Suppressor macrophage treated with lipopolysaccharide for 4 hours (primary cell): ENCODE measurements around the gene LYPD6B.
"Not testable (repeated sequence)": the region's sequence is repeated elsewhere in the genome, so short reads cannot be mapped to it uniquely, and the experiment has no call there.

ENCODE experiments used
- DNase-seq: peaks from one replicate; pipeline ENCODE4 v3.0.0-alpha.2; 2020

LYPD6B gene

GRCh38 chr2:149221898-149222297 is 183.4 kb downstream of the LYPD6B start:
- no peak for DNase-seq

- no peak for DNase-seq
These were observed 185.1 kb downstream of the LYPD6B start for GRCh38 chr2:149223472-149224095.

GRCh38 chr2:149224543-149224942 is 186.0 kb downstream of the LYPD6B start:
- no peak for DNase-seq

- no peak for DNase-seq
These were observed 186.9 kb downstream of the LYPD6B start for GRCh38 chr2:149225446-149225845.

GRCh38 chr2:149226790-149227189 is 188.3 kb downstream of the LYPD6B start:
- DNase-seq, result peak; percentile 7

GRCh38 chr2:149235816-149236375 is 197.4 kb downstream of the LYPD6B start:
- DNase-seq, result no peak

- no peak for DNase-seq
These were observed 197.9 kb downstream of the LYPD6B start for GRCh38 chr2:149236410-149236809.

GRCh38 chr2:149246186-149246585 is 207.7 kb downstream of the LYPD6B start:
- DNase-seq, result no peak

GRCh38 chr2:149251436-149251835 is 212.9 kb downstream of the LYPD6B start:
- DNase-seq, result not testable (repeated sequence)

GRCh38 chr2:149256877-149257276 is 218.4 kb downstream of the LYPD6B start:
- not testable (repeated sequence) for DNase-seq

GRCh38 chr2:149258531-149258930 is 220.0 kb downstream of the LYPD6B start:
- no peak for DNase-seq

- no peak for DNase-seq
These were observed 220.6 kb downstream of the LYPD6B start for GRCh38 chr2:149259136-149259535.

GRCh38 chr2:149261692-149262091 is 223.2 kb downstream of the LYPD6B start:
- no peak for DNase-seq
